ENCODE data around the gene GBP1.

GBP1 gene

GRCh38 chr1:89042491-89042890, 22.5 kb downstream of the GBP1 start:
- no peak overlapping the region for H3K4me2 ChIP-seq (ENCODE audit: low read length)
- H3K9me3 ChIP-seq (ENCODE audit: control insufficient read depth, insufficient read depth, low read length), result peaks cover 11% of the 10 kb centered on the region; the same call in 1 of the 2 replicates
- H3K9me2 ChIP-seq (replicated peaks; ENCODE audit: control insufficient read depth, low read length), result no peaks in the 10 kb centered on the region
- H3K4me3 ChIP-seq (ENCODE audit: low read length), result no peak overlapping the region
- H3K4me1 ChIP-seq (ENCODE audit: control insufficient read depth, low read length), result no peaks in the 10 kb centered on the region
- no peaks in the 10 kb centered on the region for H3K79me2 ChIP-seq (ENCODE audit: control insufficient read depth, low read length)
- no peaks in the 10 kb centered on the region for H4K20me1 ChIP-seq (ENCODE audit: control insufficient read depth, insufficient read depth, low read depth, low read length)
- no peaks in the 10 kb centered on the region for H3F3A ChIP-seq (ENCODE audit: control insufficient read depth, insufficient read depth)
- H3K27ac ChIP-seq (ENCODE audit: low read depth, low read length), result no peak overlapping the region
- H3K27me3 ChIP-seq (ENCODE audit: control insufficient read depth, low read length), result no peaks in the 10 kb centered on the region
- TF ChIP-seq EZH2phosphoT487 (IDR thresholded peaks at IDR 0.05; ENCODE audit: borderline replicate concordance, low read length), result no peak
- TF ChIP-seq, protein P1, sequence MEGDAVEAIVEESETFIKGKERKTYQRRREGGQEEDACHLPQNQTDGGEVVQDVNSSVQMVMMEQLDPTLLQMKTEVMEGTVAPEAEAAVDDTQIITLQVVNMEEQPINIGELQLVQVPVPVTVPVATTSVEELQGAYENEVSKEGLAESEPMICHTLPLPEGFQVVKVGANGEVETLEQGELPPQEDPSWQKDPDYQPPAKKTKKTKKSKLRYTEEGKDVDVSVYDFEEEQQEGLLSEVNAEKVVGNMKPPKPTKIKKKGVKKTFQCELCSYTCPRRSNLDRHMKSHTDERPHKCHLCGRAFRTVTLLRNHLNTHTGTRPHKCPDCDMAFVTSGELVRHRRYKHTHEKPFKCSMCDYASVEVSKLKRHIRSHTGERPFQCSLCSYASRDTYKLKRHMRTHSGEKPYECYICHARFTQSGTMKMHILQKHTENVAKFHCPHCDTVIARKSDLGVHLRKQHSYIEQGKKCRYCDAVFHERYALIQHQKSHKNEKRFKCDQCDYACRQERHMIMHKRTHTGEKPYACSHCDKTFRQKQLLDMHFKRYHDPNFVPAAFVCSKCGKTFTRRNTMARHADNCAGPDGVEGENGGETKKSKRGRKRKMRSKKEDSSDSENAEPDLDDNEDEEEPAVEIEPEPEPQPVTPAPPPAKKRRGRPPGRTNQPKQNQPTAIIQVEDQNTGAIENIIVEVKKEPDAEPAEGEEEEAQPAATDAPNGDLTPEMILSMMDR (IDR thresholded peaks at IDR 0.05; ENCODE audit: low read depth, low read length, poor library complexity, severe bottlenecking), result no peak
- H3K36me3 ChIP-seq (ENCODE audit: control insufficient read depth, low read length), result no peaks in the 10 kb centered on the region

DNA sequence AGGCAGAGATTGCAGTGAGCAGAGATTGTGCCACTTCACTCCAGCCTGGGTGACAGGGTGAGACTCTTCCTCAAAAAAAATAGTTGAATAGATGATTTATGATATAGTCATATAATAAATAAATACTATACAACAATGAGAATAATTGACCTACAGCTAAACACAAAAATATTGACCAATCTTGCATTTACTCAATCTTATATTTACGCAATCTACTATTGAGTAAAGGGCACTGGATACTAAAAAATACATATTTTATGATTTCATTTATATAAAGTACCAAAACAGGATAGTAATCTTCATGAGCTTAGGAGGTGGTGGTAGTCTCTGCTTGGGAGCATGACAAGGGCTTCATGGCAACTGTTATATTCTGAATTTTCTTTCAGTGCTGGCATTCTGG, 23.3 kb downstream of the GBP1 start:
- H3K4me1 ChIP-seq (ENCODE audit: control insufficient read depth, low read length), result no peaks in the 10 kb centered on the region
- TF ChIP-seq EZH2phosphoT487 (IDR thresholded peaks at IDR 0.05; ENCODE audit: borderline replicate concordance, low read length), result no peak
- TF ChIP-seq, protein P1 (IDR thresholded peaks at IDR 0.05; ENCODE audit: low read depth, low read length, poor library complexity, severe bottlenecking), result no peak
- no peaks in the 10 kb centered on the region for H3K36me3 ChIP-seq (ENCODE audit: control insufficient read depth, low read length)
- no peak overlapping the region for H3K4me2 ChIP-seq (ENCODE audit: low read length)
- no peak overlapping the region for H3K4me3 ChIP-seq (ENCODE audit: low read length)
- no peaks in the 10 kb centered on the region for H3F3A ChIP-seq (ENCODE audit: control insufficient read depth, insufficient read depth)
- no peaks in the 10 kb centered on the region for H3K79me2 ChIP-seq (ENCODE audit: control insufficient read depth, low read length)
- H3K9me2 ChIP-seq (replicated peaks; ENCODE audit: control insufficient read depth, low read length), result no peaks in the 10 kb centered on the region
- H3K27ac ChIP-seq (ENCODE audit: low read depth, low read length), result no peak overlapping the region
- no peaks in the 10 kb centered on the region for H4K20me1 ChIP-seq (ENCODE audit: control insufficient read depth, insufficient read depth, low read depth, low read length)
- peaks cover 11% of the 10 kb centered on the region; the same call in 1 of the 2 replicates for H3K9me3 ChIP-seq (ENCODE audit: control insufficient read depth, insufficient read depth, low read length)
- H3K27me3 ChIP-seq (ENCODE audit: control insufficient read depth, low read length), result no peaks in the 10 kb centered on the region

DNA sequence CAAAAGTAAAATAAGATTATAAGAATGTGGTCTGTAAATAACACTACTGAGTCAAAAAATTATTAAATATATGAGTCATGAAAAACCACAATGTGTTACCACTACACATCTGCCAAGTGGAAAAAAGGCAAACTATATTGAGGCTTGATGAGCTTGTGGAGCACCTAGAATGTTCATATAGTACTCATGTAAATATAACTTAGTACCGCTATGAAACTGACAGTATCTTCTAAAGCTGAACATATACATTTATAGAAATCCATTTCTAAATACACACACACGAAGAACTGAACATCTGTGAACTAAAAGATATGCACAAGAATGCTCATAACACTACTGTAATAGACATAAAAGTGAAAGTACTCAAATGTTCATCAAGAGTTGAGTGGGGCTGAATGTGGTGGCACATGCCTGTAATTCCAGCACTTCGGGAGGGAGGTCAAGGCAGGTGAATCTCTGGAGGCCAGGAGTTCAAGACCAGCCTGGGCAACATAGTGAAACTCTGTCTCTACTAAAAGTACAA, 23.8 kb downstream of the GBP1 start:
- Histone ChIP-seq H4K20me1 (ENCODE audit: control insufficient read depth, insufficient read depth, low read depth, low read length) (no peaks in the 10 kb centered on the region), H3K36me3 (ENCODE audit: control insufficient read depth, low read length) (no peaks in the 10 kb centered on the region), H3K9me3 (ENCODE audit: control insufficient read depth, insufficient read depth, low read length) (peaks cover 11% of the 10 kb centered on the region; the same call in 1 of the 2 replicates), H3K27me3 (ENCODE audit: control insufficient read depth, low read length) (no peaks in the 10 kb centered on the region), H3K9me2 (replicated peaks; ENCODE audit: control insufficient read depth, low read length) (no peaks in the 10 kb centered on the region), H3K79me2 (ENCODE audit: control insufficient read depth, low read length) (no peaks in the 10 kb centered on the region), H3K27ac (ENCODE audit: low read depth, low read length) (no peak overlapping the region), H3K4me3 (ENCODE audit: low read length) (no peak overlapping the region), H3K4me2 (ENCODE audit: low read length) (no peak overlapping the region), H3K4me1 (ENCODE audit: control insufficient read depth, low read length) (no peaks in the 10 kb centered on the region), H3F3A (ENCODE audit: control insufficient read depth, insufficient read depth) (no peaks in the 10 kb centered on the region)
- TF ChIP-seq EZH2phosphoT487 (IDR thresholded peaks at IDR 0.05; ENCODE audit: borderline replicate concordance, low read length), result no peak
- TF ChIP-seq, protein P1 (IDR thresholded peaks at IDR 0.05; ENCODE audit: low read depth, low read length, poor library complexity, severe bottlenecking), result no peak
